Breast epithelium (tissue), 3 donors: ENCODE data around the gene SLC32A1.

Source experiments
- CTCF ChIP-seq, 3 donors: fragments of 450-650 bp; IDR thresholded peaks; one replicate each; pipeline ENCODE4 v1.5.1; 2016 to 2017; ENCODE audit warnings: antibody characterized with exemption in 3 of 3, mild to moderate bottlenecking in 3 of 3, moderate library complexity in 3 of 3
- POLR2A ChIP-seq: fragments of 450-650 bp; IDR thresholded peaks from one replicate; pipeline ENCODE4 v1.6.1; 2016; ENCODE audit warnings: antibody characterized with exemption, mild to moderate bottlenecking, moderate library complexity
- POLR2AphosphoS5 ChIP-seq, 3 donors: sonication (generic); formaldehyde crosslinking; IDR thresholded peaks; one replicate each; pipeline ENCODE4 v1.6.1; 2017; ENCODE audit warnings: antibody characterized with exemption in 3 of 3

GRCh38 chr20:38748861-38749149 lies 24.5 kb downstream of the SLC32A1 start:
- no peak for TF ChIP-seq POLR2AphosphoS5 (IDR thresholded peaks at IDR 0.05)
- TF ChIP-seq CTCF (IDR thresholded peaks at IDR 0.05) = no peak
- TF ChIP-seq POLR2A = no peak
